H9 (cell line): Measurements from ENCODE around the gene GFY. TPM values are rescaled to one million over a fixed set of nuclear protein-coding genes. Genes with fewer than 3 reads are reported as not detected.

ENCODE experiments used
- DNase-seq: peaks from one replicate; pipeline ENCODE4 v3.0.0-alpha.2; 2017
- H2AFZ ChIP-seq: one replicate; pipeline ENCODE4 v1.6.1; 2013; ENCODE audit warnings: mild to moderate bottlenecking, low read length, control low read depth, moderate library complexity
- H2AK5ac ChIP-seq: 2 replicates; pipeline ENCODE4 v1.6.1; 2013; ENCODE audit warnings: low read length, control low read depth, mixed read lengths; ENCODE audit not compliant: insufficient read length
- H2BK120ac ChIP-seq: one replicate; pipeline ENCODE4 v1.6.1; 2013; ENCODE audit warnings: low read depth, mild to moderate bottlenecking, low read length, control low read depth, inconsistent platforms; ENCODE audit not compliant: poor library complexity, severe bottlenecking
- H2BK12ac ChIP-seq: 2 replicates; pipeline ENCODE4 v1.6.1; 2013; ENCODE audit warnings: low read length, control low read depth, mixed read lengths, low read depth; ENCODE audit not compliant: insufficient read length
- H2BK15ac ChIP-seq: 2 replicates; pipeline ENCODE4 v1.6.1; 2013; ENCODE audit warnings: low read depth, low read length, control low read depth
- H2BK20ac ChIP-seq: one replicate; pipeline ENCODE4 v1.6.1; 2013; ENCODE audit warnings: low read depth, mild to moderate bottlenecking, low read length, control low read depth, inconsistent platforms; ENCODE audit not compliant: poor library complexity, severe bottlenecking
- H2BK5ac ChIP-seq: 2 replicates; pipeline ENCODE4 v1.6.1; 2013; ENCODE audit warnings: low read length, control low read depth, mixed read lengths; ENCODE audit not compliant: insufficient read length
- H3K14ac ChIP-seq: 2 replicates; pipeline ENCODE4 v1.6.1; 2013; ENCODE audit warnings: low read length, control low read depth; ENCODE audit not compliant: insufficient read depth
- H3K18ac ChIP-seq: 2 replicates; pipeline ENCODE4 v1.6.1; 2013; ENCODE audit warnings: low read depth, mild to moderate bottlenecking, mixed read lengths, low read length, control low read depth; ENCODE audit not compliant: insufficient read length
- H3K23ac ChIP-seq: 2 replicates; pipeline ENCODE4 v1.6.1; 2013; ENCODE audit warnings: low read length, control low read depth, mixed read lengths, low read depth; ENCODE audit not compliant: insufficient read length
- H3K23me2 ChIP-seq: 2 replicates; pipeline ENCODE4 v1.6.1; 2013; ENCODE audit warnings: low read depth, mild to moderate bottlenecking, mixed read lengths, low read length, control low read depth; ENCODE audit not compliant: insufficient read length, poor library complexity, severe bottlenecking
- H3K27ac ChIP-seq: 2 replicates; pipeline ENCODE4 v1.5.1; 2013; ENCODE audit warnings: low read length, control low read depth, mixed read lengths, low read depth; ENCODE audit not compliant: insufficient read length
- H3K27me3 ChIP-seq: 2 replicates; pipeline ENCODE4 v1.6.1; 2013; ENCODE audit warnings: low read length, control low read depth, inconsistent platforms; ENCODE audit not compliant: insufficient read depth
- H3K4ac ChIP-seq: 2 replicates; pipeline ENCODE4 v1.6.1; 2013; ENCODE audit warnings: low read depth, mild to moderate bottlenecking, control low read depth, inconsistent platforms, low read length, moderate library complexity
- H3K4me1 ChIP-seq: 2 replicates; pipeline ENCODE4 v1.6.1; 2013; ENCODE audit warnings: low read length, control low read depth, inconsistent platforms; ENCODE audit not compliant: insufficient read depth
- H3K4me2 ChIP-seq: 2 replicates; pipeline ENCODE4 v1.6.1; 2013; ENCODE audit warnings: low read length, control low read depth, mixed read lengths; ENCODE audit not compliant: insufficient read length, insufficient read depth
- H3K56ac ChIP-seq: 2 replicates; pipeline ENCODE4 v1.6.1; 2013; ENCODE audit warnings: low read depth, mild to moderate bottlenecking, mixed read lengths, low read length, control low read depth; ENCODE audit not compliant: insufficient read length
- H3K79me1 ChIP-seq: 2 replicates; pipeline ENCODE4 v1.6.1; 2013; ENCODE audit warnings: low read depth, mild to moderate bottlenecking, moderate library complexity, low read length, control low read depth, inconsistent platforms; ENCODE audit not compliant: insufficient read depth, poor library complexity, severe bottlenecking
- H3K79me2 ChIP-seq: 2 replicates; pipeline ENCODE4 v1.6.1; 2013; ENCODE audit warnings: low read length, control low read depth, inconsistent platforms; ENCODE audit not compliant: insufficient read depth
- H3K9ac ChIP-seq: 2 replicates; pipeline ENCODE4 v1.6.1; 2013; ENCODE audit warnings: low read length, control low read depth, mixed read lengths; ENCODE audit not compliant: insufficient read length; ENCODE audit errors: extremely low read depth
- H3K9me3 ChIP-seq: one replicate; pipeline ENCODE4 v1.6.1; 2013; ENCODE audit warnings: low read depth, low read length, inconsistent platforms; ENCODE audit not compliant: control insufficient read depth
- H3T11ph ChIP-seq: one replicate; pipeline ENCODE4 v1.6.1; 2013; ENCODE audit warnings: mild to moderate bottlenecking, low read length, control low read depth, inconsistent platforms
- H4K20me1 ChIP-seq: one replicate; pipeline ENCODE4 v1.6.1; 2013; ENCODE audit not compliant: control insufficient read depth, insufficient read length, insufficient read depth
- H4K5ac ChIP-seq: 2 replicates; pipeline ENCODE4 v1.6.1; 2013; ENCODE audit warnings: low read depth, mild to moderate bottlenecking, mixed read lengths, low read length, control low read depth; ENCODE audit not compliant: insufficient read length
- H4K8ac ChIP-seq: replicated peaks from 2 replicates; pipeline ENCODE4 v1.6.1; 2013; ENCODE audit warnings: low read length, control low read depth, mixed read lengths, low read depth; ENCODE audit not compliant: insufficient read length
- H4K91ac ChIP-seq: 2 replicates; pipeline ENCODE4 v1.6.1; 2013; ENCODE audit warnings: low read depth, mild to moderate bottlenecking, moderate library complexity, mixed read lengths, low read length, control low read depth; ENCODE audit not compliant: insufficient read length
- H3K27ac Mint-ChIP-seq, 3 experiments: 2 replicates in 2 of 3; 3 replicates in 1 of 3; pipeline ENCODE4 v1.8.0; 2020 to 2021; ENCODE audit warnings: mixed read lengths in 3 of 3, mild to moderate bottlenecking in 1 of 3, moderate library complexity in 1 of 3
- H3K27me3 Mint-ChIP-seq: 2 replicates; pipeline ENCODE4 v1.8.0; 2021; ENCODE audit warnings: low read depth, mild to moderate bottlenecking, moderate library complexity, mixed read lengths
- H3K36me3 Mint-ChIP-seq, 3 experiments: 2 replicates in 2 of 3; 3 replicates in 1 of 3; pipeline ENCODE4 v1.8.0; 2020 to 2021; ENCODE audit warnings: low read depth in 3 of 3, mixed read lengths in 3 of 3; ENCODE audit not compliant: insufficient read depth in 1 of 3
- H3K4me1 Mint-ChIP-seq, 2 experiments: 2 replicates each; pipeline ENCODE4 v1.8.0; 2020; ENCODE audit warnings: mixed read lengths in 2 of 2
- H3K4me3 Mint-ChIP-seq, 2 experiments: 2 replicates in 1 of 2; 3 replicates in 1 of 2; pipeline ENCODE4 v1.8.0; 2020 to 2021; ENCODE audit warnings: mild to moderate bottlenecking in 2 of 2, mixed read lengths in 2 of 2, moderate library complexity in 1 of 2
- H3K9me3 Mint-ChIP-seq, 2 experiments: 2 replicates in 1 of 2; 3 replicates in 1 of 2; pipeline ENCODE4 v1.8.0; 2020; ENCODE audit warnings: mild to moderate bottlenecking in 2 of 2, mixed read lengths in 2 of 2, moderate library complexity in 1 of 2
- CTCF ChIP-seq: fragments of 200-600 bp; sonication (generic); conservative IDR thresholded peaks from 3 replicates; pipeline ENCODE4 v1.8.0; 2021; ENCODE audit warnings: antibody characterized with exemption, mild to moderate bottlenecking
- WGBS: extraction: QIAGEN DNeasy Blood & Tissue Kit; methylation state at CpG from one replicate; pipeline ENCODE4 v1.1.7; 2013; ENCODE audit warnings: missing lambda C conversion rate, low lambda C conversion rate, mixed read lengths; ENCODE audit not compliant: insufficient read length; ENCODE audit errors: extremely low coverage; 5-methylcytosine and 5-hydroxymethylcytosine counted together
- total RNA-seq: library from RNA; stranded (reverse); gene quantifications from 2 replicates; pipeline ENCODE4 v1.2.1, GENCODE V29; 2021

The GFY gene
- total RNA-seq, 1 experiment from 2014 or later = 1.3 TPM

- Histone ChIP-seq H4K8ac (no peak overlapping the region), H2BK12ac (no peak overlapping the region), H3K27me3 (no peaks in the 10 kb centered on the region), H2AFZ (no peak overlapping the region), H3T11ph (no peak overlapping the region), H3K23me2 (peaks cover 5% of the 10 kb centered on the region), H4K20me1 (no peaks in the 10 kb centered on the region), H4K91ac (no peak overlapping the region), H2AK5ac (no peak overlapping the region), H3K79me2 (no peaks in the 10 kb centered on the region), H3K14ac (no peak overlapping the region), H3K9ac (no peak overlapping the region), H3K79me1 (no peaks in the 10 kb centered on the region), H2BK15ac (no peak overlapping the region), H3K56ac (no peak overlapping the region), H2BK20ac (no peak overlapping the region), H3K4ac (no peak overlapping the region), H3K23ac (no peak overlapping the region), H3K18ac (no peak overlapping the region), H3K27ac (no peak overlapping the region), H2BK120ac (no peak overlapping the region), H2BK5ac (no peak overlapping the region), H4K5ac (no peak overlapping the region), H3K4me1 (no peaks in the 10 kb centered on the region), H3K9me3 (no peaks in the 10 kb centered on the region), H3K4me2 (no peak overlapping the region)
- no peak for TF ChIP-seq CTCF
- Mint-ChIP-seq H3K27ac (peak overlapping the region in 1 of 3 experiments; percentile 48; a peak in 1 of 7 replicates), H3K36me3 (no peaks in the 10 kb centered on the region; a peak in 1 of 7 replicates), H3K27me3 (peaks cover 13% of the 10 kb centered on the region), H3K4me3 (no peak overlapping the region), H3K4me1 (peaks cover 48 to 62% of the 10 kb centered on the region in 2 experiments), H3K9me3 (no peaks in the 10 kb centered on the region; a peak in 1 of 5 replicates)
- WGBS = no CpG with 5 or more reads among the region's 3 CpGs
- DNase-seq = no peak
These were observed 10.9 kb upstream of the GFY start for GRCh38 chr19:49414256-49414655.
